Measurements from ENCODE around the gene RGS10. TPM values are rescaled to one million over a fixed set of nuclear protein-coding genes. Genes with fewer than 3 reads are reported as not detected.
A peak's percentile ranks its signal among the peaks of the same experiment; 100 is the strongest.

RGS10 gene
- total RNA-seq, 3 donors from 2014 or later: 14.9 to 68.8 (median 19.2) TPM

- H3K4me3 ChIP-seq: no peak overlapping the region
- no peaks in the 10 kb centered on the region for H3K36me3 ChIP-seq (ENCODE audit: low read depth)
- intact Hi-C loops (cut with DNase I, micrococcal nuclease): no loop called here
- H3K9me3 ChIP-seq: no peaks in the 10 kb centered on the region
- TF ChIP-seq CTCF (IDR thresholded peaks at IDR 0.05): no peak
- H3K4me1 ChIP-seq (ENCODE audit: low read depth): no peaks in the 10 kb centered on the region
- DNase-seq: peak in 1 of 3 donors; percentile 25
- ATAC-seq: no peak
These were observed 18.4 kb downstream of the RGS10 start for GRCh38 chr10:119523895-119524719.

- DNase-seq: no peak
- intact Hi-C loops (cut with DNase I, micrococcal nuclease): no loop called here
- no peaks in the 10 kb centered on the region for H3K36me3 ChIP-seq (ENCODE audit: low read depth)
- no peaks in the 10 kb centered on the region for H3K4me1 ChIP-seq (ENCODE audit: low read depth)
- H3K9me3 ChIP-seq: no peaks in the 10 kb centered on the region
- ATAC-seq: no peak
- H3K4me3 ChIP-seq: no peak overlapping the region
- TF ChIP-seq CTCF (IDR thresholded peaks at IDR 0.05): no peak
These were observed 19.6 kb downstream of the RGS10 start for GRCh38 chr10:119522747-119523426.

- Histone ChIP-seq H3K4me3 (no peak overlapping the region), H3K9me3 (no peaks in the 10 kb centered on the region), H3K4me1 (ENCODE audit: low read depth) (no peaks in the 10 kb centered on the region), H3K36me3 (ENCODE audit: low read depth) (no peaks in the 10 kb centered on the region)
- ATAC-seq (peak; percentile 18), DNase-seq (no peak)
- TF ChIP-seq CTCF (IDR thresholded peaks at IDR 0.05): no peak
- intact Hi-C loops (cut with DNase I, micrococcal nuclease): no loop called here
These were observed 20.9 kb downstream of the RGS10 start for GRCh38 chr10:119521443-119522204.

GRCh38 chr10:119520283-119520682, 22.2 kb downstream of the RGS10 start:
- no peaks in the 10 kb centered on the region for H3K9me3 ChIP-seq
- DNase-seq (peak in 2 of 3 donors; percentile 5 to 35), ATAC-seq (no peak)
- H3K36me3 ChIP-seq (ENCODE audit: low read depth): no peaks in the 10 kb centered on the region
- TF ChIP-seq CTCF (IDR thresholded peaks at IDR 0.05): no peak
- H3K4me3 ChIP-seq: no peak overlapping the region
- H3K4me1 ChIP-seq (ENCODE audit: low read depth): no peaks in the 10 kb centered on the region
- intact Hi-C loops (cut with DNase I, micrococcal nuclease): no loop called here

- ATAC-seq (no peak), DNase-seq (peak in 1 of 3 donors; percentile 16)
- Histone ChIP-seq H3K36me3 (ENCODE audit: low read depth) (no peaks in the 10 kb centered on the region), H3K4me3 (no peak overlapping the region), H3K9me3 (no peaks in the 10 kb centered on the region), H3K4me1 (ENCODE audit: low read depth) (no peaks in the 10 kb centered on the region)
- intact Hi-C loops (cut with DNase I, micrococcal nuclease): no loop called here
- no peak for TF ChIP-seq CTCF (IDR thresholded peaks at IDR 0.05)
These were observed 23.6 kb downstream of the RGS10 start for GRCh38 chr10:119518936-119519335.

Measured in mucosa of descending colon (tissue), 3 donors.